Neural crest cell (in vitro differentiated cells): ENCODE measurements around the gene MICAL2. TPM values are rescaled to one million over a fixed set of nuclear protein-coding genes. Genes with fewer than 3 reads are reported as not detected.
A peak's percentile ranks its signal among the peaks of the same experiment; 100 is the strongest.

Experiments used
- DNase-seq: peaks from one replicate; pipeline ENCODE4 v3.0.0; 2021; ENCODE audit warnings: low read depth, mixed read lengths, low spot score
- H3K27ac Mint-ChIP-seq: one replicate; pipeline ENCODE4 v1.8.0; 2021; ENCODE audit warnings: mild to moderate bottlenecking, mixed read lengths; ENCODE audit not compliant: unreplicated experiment
- H3K27me3 Mint-ChIP-seq: 2 replicates; pipeline ENCODE4 v1.8.0; 2021; ENCODE audit warnings: low read depth, mild to moderate bottlenecking, mixed read lengths
- H3K36me3 Mint-ChIP-seq: 2 replicates; pipeline ENCODE4 v1.8.0; 2021; ENCODE audit warnings: low read depth, mild to moderate bottlenecking, mixed read lengths
- H3K4me1 Mint-ChIP-seq: 2 replicates; pipeline ENCODE4 v1.8.0; 2021; ENCODE audit warnings: mixed read lengths
- H3K4me3 Mint-ChIP-seq: one replicate; pipeline ENCODE4 v1.8.0; 2021; ENCODE audit warnings: mild to moderate bottlenecking, mixed read lengths
- H3K9me3 Mint-ChIP-seq: 2 replicates; pipeline ENCODE4 v1.8.0; 2021; ENCODE audit warnings: mixed read lengths
- CTCF ChIP-seq: fragments of 200-600 bp; sonication (generic); conservative IDR thresholded peaks from 2 replicates; pipeline ENCODE4 v1.5.0; 2021; ENCODE audit warnings: antibody characterized with exemption, mild to moderate bottlenecking
- total RNA-seq: library from RNA; stranded (reverse); gene quantifications from 2 replicates; pipeline ENCODE4 v1.2.1, GENCODE V29; 2021

The MICAL2 gene
- total RNA-seq, 1 donor from 2014 or later = 1.1 TPM

GRCh38 chr11:12281571-12282478 is 171.4 kb downstream of the MICAL2 start:
- DNase-seq = peak; percentile 91
- Mint-ChIP-seq H3K9me3 (no peaks in the 10 kb centered on the region), H3K27ac (peak overlapping the region; percentile 65), H3K4me3 (no peak overlapping the region), H3K36me3 (no peaks in the 10 kb centered on the region), H3K27me3 (peaks cover 13% of the 10 kb centered on the region), H3K4me1 (no peaks in the 10 kb centered on the region)
- peak; percentile 99 for TF ChIP-seq CTCF

GRCh38 chr11:12282676-12283075 is 172.3 kb downstream of the MICAL2 start:
- peaks cover 13% of the 10 kb centered on the region for H3K27me3 Mint-ChIP-seq
- no peak for TF ChIP-seq CTCF
- H3K4me3 Mint-ChIP-seq = no peak overlapping the region
- DNase-seq = no peak
- H3K4me1 Mint-ChIP-seq = peaks cover 4% of the 10 kb centered on the region
- H3K9me3 Mint-ChIP-seq = no peaks in the 10 kb centered on the region
- no peak overlapping the region for H3K27ac Mint-ChIP-seq
- no peaks in the 10 kb centered on the region for H3K36me3 Mint-ChIP-seq

- Mint-ChIP-seq H3K4me3 (no peak overlapping the region), H3K27ac (no peak overlapping the region), H3K27me3 (peaks cover 13% of the 10 kb centered on the region), H3K9me3 (peaks cover 2% of the 10 kb centered on the region), H3K4me1 (peaks cover 10% of the 10 kb centered on the region), H3K36me3 (no peaks in the 10 kb centered on the region)
- DNase-seq = no peak
- no peak for TF ChIP-seq CTCF
These were observed 174.1 kb downstream of the MICAL2 start for GRCh38 chr11:12284316-12285050.

GRCh38 chr11:12285106-12285505 is 174.7 kb downstream of the MICAL2 start:
- H3K4me3 Mint-ChIP-seq = no peak overlapping the region
- peaks cover 10% of the 10 kb centered on the region for H3K4me1 Mint-ChIP-seq
- no peak for DNase-seq
- H3K36me3 Mint-ChIP-seq = no peaks in the 10 kb centered on the region
- TF ChIP-seq CTCF = no peak
- peaks cover 13% of the 10 kb centered on the region for H3K27me3 Mint-ChIP-seq
- H3K9me3 Mint-ChIP-seq = peaks cover 2% of the 10 kb centered on the region
- no peak overlapping the region for H3K27ac Mint-ChIP-seq

GRCh38 chr11:12285811-12286222 is 175.4 kb downstream of the MICAL2 start:
- Mint-ChIP-seq H3K27ac (no peak overlapping the region), H3K9me3 (peaks cover 2% of the 10 kb centered on the region), H3K4me1 (peaks cover 10% of the 10 kb centered on the region), H3K27me3 (peaks cover 13% of the 10 kb centered on the region), H3K36me3 (no peaks in the 10 kb centered on the region), H3K4me3 (no peak overlapping the region)
- no peak for DNase-seq
- no peak for TF ChIP-seq CTCF
